ENCODE results near the gene TMEM171.

Gene TMEM171

DNA sequence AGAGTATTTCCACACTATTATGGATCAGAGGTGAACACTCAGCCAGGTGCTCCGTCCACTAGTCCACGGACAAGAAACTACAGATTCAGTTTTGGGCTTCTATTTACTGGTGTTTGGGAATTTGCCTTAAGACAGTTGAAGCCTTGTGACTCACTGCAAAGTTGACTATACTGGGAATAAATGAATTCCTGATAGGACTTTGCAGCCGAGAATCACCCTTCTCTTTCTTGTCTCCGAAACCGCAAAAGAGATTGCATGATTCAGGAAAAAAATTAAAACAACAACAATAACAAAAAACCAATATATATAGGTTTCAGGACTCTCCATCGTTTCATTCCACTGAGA, 716 bp downstream of the TMEM171 start:
- no peak for DNase-seq (ENCODE audit: low read depth in 2 of 2)

DNA sequence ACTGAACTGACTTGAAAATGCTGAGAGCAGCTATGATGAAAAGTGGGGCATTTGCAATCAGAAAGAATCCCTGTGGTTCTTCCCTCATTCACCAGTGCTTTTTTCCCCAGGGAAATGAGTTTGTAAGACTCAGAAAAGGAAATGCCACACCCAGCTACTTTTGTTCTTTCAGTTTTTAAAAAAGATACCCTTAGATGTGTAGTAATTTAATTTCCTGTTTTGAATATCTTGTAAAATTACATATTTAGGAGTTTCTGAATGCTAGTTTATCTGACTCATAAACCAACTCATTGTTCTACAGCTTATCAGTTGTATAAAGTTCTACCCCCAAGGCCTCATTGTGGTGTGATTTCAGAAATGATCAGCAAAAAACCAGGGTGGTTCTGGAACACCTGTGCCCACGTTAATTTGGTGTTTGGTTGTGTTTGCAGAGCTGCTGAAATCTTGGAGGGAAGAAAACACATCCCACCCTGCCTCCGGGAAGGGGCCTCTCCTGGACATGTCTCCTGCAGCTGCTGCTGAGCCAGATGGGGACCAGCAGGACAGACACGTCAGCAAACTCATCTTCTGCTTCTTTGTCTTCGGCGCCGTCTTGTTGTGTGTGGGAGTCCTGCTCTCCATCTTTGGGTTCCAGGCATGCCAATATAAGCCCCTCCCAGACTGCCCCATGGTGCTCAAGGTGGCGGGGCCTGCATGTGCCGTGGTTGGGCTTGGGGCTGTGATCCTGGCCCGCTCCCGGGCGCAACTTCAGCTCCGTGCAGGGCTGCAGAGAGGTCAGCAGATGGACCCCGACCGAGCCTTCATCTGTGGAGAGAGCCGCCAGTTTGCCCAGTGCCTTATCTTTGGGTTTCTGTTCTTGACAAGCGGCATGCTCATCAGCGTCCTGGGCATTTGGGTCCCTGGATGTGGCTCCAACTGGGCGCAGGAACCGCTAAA, 2.8 kb downstream of the TMEM171 start:
- DNase-seq (ENCODE audit: low read depth in 2 of 2) = no peak

DNA sequence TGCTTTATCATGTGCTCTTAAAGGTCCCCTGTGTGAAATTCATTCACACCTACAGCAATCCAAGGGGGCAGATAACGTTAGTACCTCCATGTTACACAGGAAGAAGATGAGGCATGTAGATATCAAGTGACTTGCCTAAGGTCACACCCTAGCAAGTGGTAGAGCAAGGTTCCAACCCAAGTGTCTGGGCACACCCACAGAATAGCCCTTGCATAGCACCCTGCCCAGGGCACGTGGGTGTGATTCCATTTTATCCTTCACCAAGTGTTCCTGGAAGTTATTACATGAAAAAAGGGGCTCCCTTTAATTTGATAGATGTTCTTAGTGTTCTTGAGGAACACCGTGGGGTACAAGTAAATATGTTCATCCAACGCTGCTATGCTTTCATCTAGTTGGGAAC, 4.9 kb downstream of the TMEM171 start:
- no peak for DNase-seq (ENCODE audit: low read depth in 2 of 2)

DNA sequence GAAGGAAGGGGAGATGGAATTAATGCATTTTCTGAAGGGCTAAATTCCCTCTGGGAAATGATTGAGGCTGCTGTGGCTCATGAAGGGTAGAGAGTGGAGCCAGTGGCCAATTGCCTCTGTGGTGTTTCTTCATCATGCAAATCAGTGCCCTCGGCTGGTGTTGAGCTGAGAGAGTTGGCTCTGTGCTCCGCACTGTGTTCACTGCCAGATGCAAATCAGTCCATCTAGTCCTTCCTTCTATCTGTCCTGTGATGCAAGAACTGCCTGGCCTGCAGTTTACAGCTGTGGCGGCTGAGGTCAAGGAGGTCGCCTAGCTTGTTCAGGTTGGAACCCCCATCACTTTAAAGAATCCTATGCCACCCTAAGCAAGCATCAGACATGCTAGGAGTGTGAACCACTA, 6.0 kb downstream of the TMEM171 start:
- DNase-seq (ENCODE audit: low read depth in 2 of 2) = no peak

DNA sequence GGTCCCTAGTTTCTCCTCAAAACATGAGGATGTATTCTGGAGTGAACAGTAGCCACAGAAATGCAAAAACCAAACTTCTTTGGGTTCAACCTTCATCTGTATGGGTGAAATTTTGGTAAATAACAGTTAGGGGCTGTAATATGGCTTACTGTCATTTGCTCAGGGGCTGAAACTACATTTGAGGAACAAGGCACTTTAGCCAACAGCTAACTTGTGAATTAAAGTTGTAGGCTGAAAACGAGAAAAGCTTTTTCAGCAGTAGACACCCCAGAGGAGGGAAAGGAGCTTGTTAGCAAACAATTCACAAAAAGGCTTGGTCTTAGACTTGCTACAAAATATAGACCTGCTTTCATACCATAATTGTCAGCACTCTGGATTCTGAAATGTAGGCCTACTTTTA, 6.6 kb downstream of the TMEM171 start:
- no peak for DNase-seq (ENCODE audit: low read depth in 2 of 2)

DNA sequence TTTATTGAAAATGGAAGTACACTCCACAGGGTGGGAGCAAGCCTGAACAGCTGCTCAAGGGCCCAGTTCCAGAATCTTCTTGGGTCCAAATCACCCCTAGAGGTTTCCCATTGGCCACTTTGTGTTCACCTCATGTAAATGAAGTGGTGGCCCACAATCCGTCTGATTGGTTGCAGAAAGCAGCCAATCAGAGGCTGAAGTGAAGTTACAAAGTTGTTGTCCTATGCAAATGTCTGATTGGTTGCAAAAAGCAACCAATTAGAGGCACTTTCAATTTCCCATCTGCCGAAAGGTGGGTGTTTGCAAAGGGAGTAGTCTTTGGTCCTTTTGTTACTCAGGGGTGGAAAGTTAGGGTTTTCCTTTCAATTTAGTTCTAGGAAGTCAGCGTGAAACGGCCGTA, 8.8 kb downstream of the TMEM171 start:
- no peak for DNase-seq (ENCODE audit: low read depth in 2 of 2)

DNA sequence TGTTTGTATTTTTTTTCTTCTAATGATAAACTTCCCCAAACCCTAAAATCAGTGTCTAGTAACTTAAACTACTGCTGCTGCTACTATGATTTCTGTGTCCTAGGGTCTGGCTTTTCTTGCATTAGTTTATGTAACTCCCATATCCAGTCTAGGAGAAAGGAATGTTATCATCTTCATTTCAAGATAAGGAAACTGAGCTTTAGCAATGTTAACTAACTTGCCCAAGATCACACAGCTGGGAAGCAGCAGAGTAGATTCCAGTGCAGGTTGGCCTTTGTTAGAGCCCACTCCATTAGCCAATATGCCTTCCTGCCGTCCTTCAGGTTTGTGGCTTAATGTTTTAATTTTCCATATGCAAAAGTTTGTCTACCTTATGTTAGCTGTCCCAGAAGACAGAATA, 10.4 kb downstream of the TMEM171 start:
- DNase-seq (ENCODE audit: low read depth in 2 of 2) = no peak

DNA sequence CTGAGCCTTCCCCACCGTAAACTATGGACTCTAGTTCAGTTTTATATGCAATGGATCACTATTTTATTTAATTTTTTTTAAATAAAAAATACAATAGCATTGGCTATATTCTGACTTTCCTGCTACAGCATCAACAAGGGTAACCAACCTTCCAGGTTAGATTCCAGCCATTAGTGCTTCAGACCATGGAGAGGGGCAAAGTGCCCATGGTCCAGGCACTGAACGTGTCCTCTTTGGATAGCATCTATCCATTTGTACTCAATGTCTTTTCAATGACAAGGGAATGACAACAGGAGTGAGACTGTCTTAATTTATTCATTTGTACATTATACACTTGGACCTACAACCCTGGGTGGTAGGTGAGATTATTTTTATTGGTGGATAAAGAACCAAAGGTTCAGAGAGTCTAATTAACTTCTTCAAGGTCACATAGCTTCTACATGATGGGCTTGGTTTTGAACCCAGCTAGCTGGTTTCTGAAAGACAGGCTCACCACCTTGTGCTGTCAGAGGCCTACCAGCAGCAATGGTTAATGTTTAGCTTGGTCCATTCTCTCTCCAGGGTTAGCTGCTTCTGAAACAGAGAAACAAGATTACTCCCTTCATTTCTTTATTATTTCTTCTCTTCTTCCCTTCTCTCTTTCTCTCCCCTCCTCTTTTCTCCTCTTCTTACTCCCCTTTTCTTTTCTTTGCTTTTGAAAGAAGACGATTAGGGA, 11.5 kb downstream of the TMEM171 start:
- DNase-seq (ENCODE audit: low read depth in 2 of 2) = no peak

DNA sequence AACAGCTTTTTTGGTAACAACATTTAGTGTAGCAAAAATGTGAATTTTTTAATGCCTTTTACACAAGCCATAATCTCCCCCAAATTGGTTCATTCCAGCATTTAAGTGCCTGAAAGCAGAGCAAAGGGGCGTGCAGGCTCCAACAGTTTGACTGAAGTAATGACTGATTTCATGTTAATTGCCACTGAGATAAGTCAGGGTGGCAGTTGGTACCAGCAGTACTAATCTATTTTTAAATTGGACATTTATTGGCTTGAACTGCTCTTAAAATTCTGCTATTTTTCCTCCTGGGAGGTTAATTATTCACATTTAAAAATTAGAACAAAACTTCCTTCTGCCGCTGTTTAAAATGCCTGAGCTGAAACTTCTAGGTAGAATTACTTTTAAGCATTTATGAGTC, 12.4 kb downstream of the TMEM171 start:
- DNase-seq (ENCODE audit: low read depth in 2 of 2) = no peak

DNA sequence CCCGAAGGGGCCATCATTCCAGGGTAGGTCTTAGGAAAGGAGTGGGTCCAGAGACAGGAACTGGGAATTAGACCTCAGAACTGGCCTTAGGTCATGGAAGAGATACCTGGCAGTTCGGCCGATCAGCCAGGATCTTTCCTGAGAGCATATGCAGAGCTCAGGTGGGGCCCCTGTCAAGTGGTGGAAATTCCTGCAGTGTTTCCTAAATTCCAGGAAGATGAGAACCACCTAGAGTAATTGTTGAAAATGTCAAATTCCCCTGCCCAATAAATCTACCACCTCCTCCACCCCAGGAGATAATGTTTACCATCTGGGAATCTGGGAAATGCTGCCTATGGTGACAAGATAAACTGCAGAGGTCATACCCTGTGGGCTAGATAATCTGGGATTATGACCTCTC, 14.6 kb downstream of the TMEM171 start:
- no peak for DNase-seq (ENCODE audit: low read depth in 2 of 2)

DNA sequence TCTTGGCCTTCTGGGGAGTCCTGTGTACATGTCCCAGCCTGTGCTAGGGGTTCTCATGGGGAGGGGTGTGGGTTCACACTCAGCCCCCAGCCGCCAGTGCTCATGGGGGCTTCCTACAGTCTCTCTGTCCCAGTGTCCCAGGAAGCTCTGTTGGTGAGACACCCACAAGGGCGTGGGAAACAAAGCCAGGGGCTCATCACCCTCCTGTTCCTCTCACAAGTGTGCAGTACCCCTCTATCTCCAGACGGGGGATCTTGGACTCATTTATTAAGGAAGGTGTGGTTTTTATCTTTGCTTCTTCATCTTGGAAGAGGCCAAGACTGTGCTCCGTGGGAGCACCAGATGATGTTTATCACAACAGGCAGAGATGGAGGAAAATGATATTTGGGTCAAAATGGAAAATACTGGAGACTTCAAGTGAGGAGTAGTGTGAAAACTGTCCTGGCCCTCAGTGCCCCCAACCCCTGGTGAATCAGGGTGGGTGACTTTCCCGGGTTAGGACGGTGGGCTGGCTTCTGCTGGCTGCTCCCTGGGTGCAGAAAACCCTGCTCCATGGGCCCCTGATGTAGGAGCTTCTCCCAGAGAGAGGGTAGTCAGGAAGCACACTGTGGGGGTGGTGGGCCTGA, 15.2 kb downstream of the TMEM171 start:
- DNase-seq (ENCODE audit: low read depth in 2 of 2) = no peak

DNA sequence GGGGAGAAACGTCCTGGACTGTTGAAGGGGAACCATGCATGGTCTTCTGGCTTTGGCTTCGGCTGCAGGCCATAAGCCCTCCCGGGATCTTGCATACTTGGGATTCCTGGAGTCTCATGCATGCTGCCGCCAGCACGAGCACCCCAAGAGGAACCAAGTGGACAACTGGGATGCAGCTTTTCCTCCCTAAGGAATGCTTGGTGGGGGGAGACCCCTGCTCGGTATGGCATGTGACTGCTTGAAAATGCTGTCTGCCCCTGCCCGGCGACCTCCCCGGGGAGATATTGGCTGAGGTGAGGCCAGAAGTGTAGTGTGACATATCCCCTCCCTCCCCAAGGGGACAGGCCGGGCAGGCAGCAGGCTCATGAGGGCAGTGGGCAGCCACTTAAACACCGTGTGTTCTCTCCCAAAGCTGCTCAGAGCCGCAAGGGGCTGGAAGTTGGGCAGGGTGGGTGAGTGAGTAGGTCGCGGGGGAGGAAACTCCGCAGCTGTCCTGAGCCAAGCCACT, 15.7 kb downstream of the TMEM171 start:
- no peak for DNase-seq (ENCODE audit: low read depth in 2 of 2)

DNA sequence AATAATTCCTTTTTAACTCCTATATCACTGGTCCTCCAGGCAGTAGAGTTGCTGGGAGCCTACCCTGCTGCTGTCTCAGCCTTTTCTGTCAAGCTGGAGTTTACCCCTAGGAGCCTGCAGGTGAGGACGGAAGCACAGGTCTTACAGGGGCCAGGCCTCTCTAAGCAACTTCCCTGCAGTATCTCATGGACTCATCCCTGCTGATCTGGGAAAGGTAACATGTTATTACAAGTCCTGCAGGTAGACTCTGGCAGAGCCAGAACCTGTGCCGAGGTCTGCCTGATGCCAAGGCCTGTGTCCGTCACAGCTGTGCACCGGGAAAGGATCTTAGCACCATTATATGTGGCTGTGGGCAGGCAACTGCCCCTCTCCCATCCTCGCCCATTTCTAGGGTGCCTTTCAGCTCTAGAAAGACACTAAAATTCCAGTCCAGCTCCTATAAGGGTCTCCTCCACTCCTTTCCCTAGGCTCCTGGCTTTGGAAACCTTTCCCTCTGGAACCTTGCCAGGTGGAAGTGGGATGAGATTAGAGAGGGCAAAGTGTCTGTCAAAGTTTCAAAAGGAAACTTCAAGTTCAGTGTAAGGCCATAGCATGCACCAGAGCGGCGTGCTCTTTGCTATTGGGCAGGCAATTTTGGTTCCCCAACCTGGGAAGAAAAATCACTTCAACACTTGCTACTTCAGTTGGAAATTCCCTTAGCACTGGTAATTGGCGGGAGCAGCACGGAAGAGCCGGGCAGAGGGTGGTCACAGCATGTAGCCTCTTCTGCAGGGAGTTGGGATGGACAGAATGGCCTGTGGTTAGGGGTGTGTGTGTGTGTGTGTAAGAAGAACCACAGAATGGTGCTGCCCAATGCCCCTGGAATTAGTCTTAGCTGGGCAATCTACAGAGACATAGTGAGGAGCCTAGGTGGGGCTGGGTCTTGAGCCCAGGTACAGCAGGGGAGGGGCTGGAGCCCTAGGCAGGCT, 17.5 kb downstream of the TMEM171 start:
- DNase-seq (ENCODE audit: low read depth in 2 of 2) = no peak

DNA sequence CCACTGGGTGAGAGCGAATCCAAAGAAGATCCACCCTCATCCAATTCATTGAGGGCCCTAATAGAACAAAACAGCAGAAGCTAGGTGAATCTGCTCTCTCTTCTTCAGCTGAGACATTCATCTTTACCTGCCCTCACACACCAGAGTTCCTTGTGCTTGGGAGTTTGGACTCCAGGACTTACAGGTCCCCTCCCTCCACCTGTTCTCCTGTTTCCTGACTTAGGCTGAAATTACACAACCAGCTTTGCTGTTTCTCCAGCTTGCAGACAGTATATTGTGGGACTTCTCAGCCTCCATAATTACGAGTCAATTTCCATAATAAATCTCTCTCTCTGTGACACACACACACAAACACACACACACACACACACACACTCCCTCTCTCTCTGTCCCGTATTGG, 19.1 kb downstream of the TMEM171 start:
- DNase-seq (ENCODE audit: low read depth in 2 of 2) = no peak

DNA sequence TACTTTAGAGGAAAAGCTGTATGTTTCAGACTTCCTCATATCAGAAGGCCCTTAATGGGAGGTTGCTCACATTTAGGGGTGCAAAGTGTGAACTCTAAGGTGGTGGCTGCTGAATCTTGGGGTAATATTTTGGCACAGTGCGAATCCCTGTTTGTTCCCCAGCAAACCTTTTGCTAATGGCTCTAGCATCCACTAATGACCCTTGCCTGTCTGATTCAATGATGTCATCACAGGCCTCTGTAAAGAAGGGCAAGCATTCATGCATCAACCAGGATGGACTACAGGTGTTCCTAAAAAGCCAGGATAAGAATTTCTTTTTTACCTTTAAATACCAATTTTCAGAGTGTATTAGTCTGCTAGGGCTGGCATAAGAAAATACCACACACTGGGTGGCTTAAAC, 20.4 kb downstream of the TMEM171 start:
- no peak for DNase-seq (ENCODE audit: low read depth in 2 of 2)

DNA sequence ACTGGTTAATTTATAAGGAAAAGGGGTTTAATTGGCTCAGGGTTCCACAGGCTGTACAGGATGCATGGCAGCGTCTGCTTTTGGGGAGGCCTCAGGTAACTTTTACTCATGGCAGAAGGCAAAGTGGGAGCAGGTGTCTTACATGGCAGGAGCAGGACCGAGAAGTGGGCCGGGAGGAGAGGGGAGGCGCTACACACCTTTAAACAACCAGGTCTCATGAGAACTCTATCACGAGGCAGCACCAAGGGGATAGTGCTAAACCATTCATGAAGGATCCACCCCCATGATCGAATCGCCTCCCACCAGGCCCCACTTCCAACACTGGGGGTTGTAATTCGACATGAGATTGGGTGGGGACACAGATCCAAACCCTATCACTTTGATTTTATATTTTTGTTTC, 21.7 kb downstream of the TMEM171 start:
- DNase-seq (ENCODE audit: low read depth in 2 of 2) = no peak

DNA sequence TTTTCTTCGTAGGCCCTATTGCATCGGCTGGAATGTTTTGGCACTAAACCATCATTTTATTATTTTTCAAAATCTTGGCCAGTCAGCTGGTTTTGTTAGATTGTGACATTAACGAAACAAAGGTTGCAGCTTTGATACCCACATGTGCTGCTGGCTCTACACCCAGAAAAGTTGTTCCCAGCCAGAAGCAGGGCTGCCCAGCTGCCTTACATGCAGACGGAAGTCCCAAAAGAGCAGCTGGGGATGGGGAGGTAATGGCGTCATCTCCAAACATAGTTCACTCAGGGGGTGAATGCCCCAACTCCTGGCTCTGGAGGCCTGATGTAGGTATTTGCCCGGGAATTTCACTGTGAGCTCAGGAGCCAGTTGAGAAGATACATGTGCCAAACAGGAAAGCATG, 23.3 kb downstream of the TMEM171 start:
- no peak for DNase-seq (ENCODE audit: low read depth in 2 of 2)

DNA sequence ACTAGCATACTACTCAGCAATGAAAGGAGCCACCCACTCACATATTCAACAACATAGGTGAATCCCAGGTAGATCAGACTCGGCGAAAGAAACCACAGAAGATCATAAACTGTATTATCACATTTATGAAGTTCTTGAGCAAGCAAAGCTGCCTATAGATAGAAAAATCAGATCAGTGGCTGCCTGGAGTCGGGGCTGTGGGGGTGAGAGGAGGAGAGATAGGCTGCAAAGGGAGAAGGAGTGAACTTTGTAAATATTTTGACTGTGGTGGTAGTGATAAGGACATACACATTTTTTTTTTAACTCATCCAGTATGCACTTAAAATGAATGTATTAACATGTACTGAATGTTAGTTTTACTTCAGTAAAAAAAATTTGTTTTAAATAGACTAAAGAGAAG, 29.2 kb downstream of the TMEM171 start:
- DNase-seq (ENCODE audit: low read depth in 2 of 2) = no peak

DNA sequence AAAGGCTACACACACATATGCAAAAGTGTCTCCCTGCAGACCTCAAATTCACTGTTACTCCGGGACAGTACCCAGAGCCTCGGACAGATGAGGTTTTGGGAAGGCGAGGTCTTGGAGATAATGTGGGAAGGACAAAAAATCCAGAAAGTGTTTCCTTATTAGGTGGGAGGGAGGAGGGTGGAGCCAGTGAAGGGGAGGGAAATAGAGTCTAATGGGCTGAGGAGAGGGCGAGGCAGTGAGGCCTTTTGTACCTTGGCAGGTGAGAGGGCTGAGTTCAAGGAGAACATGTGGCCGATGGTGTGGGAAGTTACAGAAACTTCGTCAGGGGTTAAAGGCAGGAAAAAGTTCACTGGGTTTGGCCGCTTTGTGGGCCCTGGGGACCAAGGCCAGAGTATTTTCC, 30.5 kb downstream of the TMEM171 start:
- DNase-seq (ENCODE audit: low read depth in 2 of 2) = no peak

DNA sequence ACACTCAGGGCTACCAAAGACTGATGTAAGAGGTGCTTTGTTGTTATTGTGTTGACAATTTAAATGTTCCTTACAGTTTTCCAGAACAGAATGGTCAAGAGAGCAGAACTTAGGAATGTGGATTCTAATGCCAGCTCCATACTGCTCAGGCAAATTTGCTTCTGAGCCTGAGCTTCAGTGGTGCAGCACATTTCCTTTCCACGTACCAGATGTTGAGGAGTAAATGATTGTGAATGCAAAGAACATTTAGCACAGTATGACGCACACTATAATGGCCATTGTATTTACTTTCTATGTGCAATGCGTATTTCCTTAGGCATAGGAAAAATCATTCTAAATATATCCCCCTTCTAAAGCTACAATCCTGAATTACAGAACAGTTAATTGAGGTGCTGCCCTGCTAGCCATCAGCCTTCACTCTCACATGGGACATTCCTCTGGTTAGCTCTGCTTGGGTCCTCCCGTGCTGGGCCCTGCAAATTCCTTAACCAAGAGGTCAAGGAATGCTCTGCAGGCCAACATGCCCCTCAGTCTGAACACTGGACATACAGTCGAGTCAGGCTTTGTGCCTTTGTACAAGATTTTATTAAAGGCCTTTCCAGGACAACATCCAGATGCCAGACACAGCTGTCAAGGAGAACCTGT, 31.5 kb downstream of the TMEM171 start:
- DNase-seq (ENCODE audit: low read depth in 2 of 2) = no peak

All from stimulated activated CD8-positive, alpha-beta memory T cell treated with anti-CD3 and anti-CD28 coated beads, Interleukin-7, amount 100 ng/mL, for 1 hour (primary cell).